HG03060 (cell line): ENCODE results near the gene SLC2A10.

Experiments
- ATAC-seq: cut with Tn5 transposase; IDR thresholded peaks from one replicate; pipeline ENCODE4 v1.9.1; 2021; ENCODE audit warnings: low read depth, moderate number of reproducible peaks; ENCODE audit not compliant: unreplicated experiment

SLC2A10 gene

GRCh38 chr20:46758929-46759669 is 49.6 kb downstream of the SLC2A10 start:
- ATAC-seq: no peak

GRCh38 chr20:46761566-46761965 is 52.1 kb downstream of the SLC2A10 start:
- ATAC-seq: no peak

- no peak for ATAC-seq
Measured at GRCh38 chr20:46764068-46764467, 54.6 kb downstream of the SLC2A10 start.

GRCh38 chr20:46765506-46766120 is 56.2 kb downstream of the SLC2A10 start:
- no peak for ATAC-seq

GRCh38 chr20:46767127-46767761 is 57.8 kb downstream of the SLC2A10 start:
- no peak for ATAC-seq

- ATAC-seq: no peak
Measured at GRCh38 chr20:46770330-46771194, 61.1 kb downstream of the SLC2A10 start.

GRCh38 chr20:46771195-46771588 is 61.7 kb downstream of the SLC2A10 start:
- ATAC-seq: no peak

GRCh38 chr20:46772901-46773300 is 63.5 kb downstream of the SLC2A10 start:
- ATAC-seq: no peak

GRCh38 chr20:46773680-46774079 is 64.2 kb downstream of the SLC2A10 start:
- no peak for ATAC-seq

GRCh38 chr20:46774236-46774635 is 64.8 kb downstream of the SLC2A10 start:
- ATAC-seq: no peak

- ATAC-seq: no peak
Measured at GRCh38 chr20:46774943-46775560, 65.6 kb downstream of the SLC2A10 start.

GRCh38 chr20:46775806-46776205 is 66.4 kb downstream of the SLC2A10 start:
- ATAC-seq: no peak

GRCh38 chr20:46777331-46777730 is 67.9 kb downstream of the SLC2A10 start:
- ATAC-seq: no peak

GRCh38 chr20:46779831-46780230 is 70.4 kb downstream of the SLC2A10 start:
- ATAC-seq: no peak

- no peak for ATAC-seq
Measured at GRCh38 chr20:46784436-46785127, 75.1 kb downstream of the SLC2A10 start.
